Endothelial cell of umbilical vein (primary cell): ENCODE results near the gene ZNF619.
"Not testable (repeated sequence)": the region's sequence is repeated elsewhere in the genome, so short reads cannot be mapped to it uniquely, and the experiment has no call there.

ENCODE experiments used
- MYC ChIP-seq: IDR thresholded peaks from one replicate; pipeline ENCODE4 v1.6.1; 2011; ENCODE audit warnings: mild to moderate bottlenecking, low read depth, low read length
- POLR2A ChIP-seq: IDR thresholded peaks from 2 replicates; pipeline ENCODE4 v1.6.1; 2012; ENCODE audit warnings: low read depth, mild to moderate bottlenecking, control low read depth, low read length
- POLR2AphosphoS5 ChIP-seq: IDR thresholded peaks from 2 replicates; pipeline ENCODE4 v1.6.1; 2012; ENCODE audit warnings: low read depth, mild to moderate bottlenecking, control low read depth, low read length, moderate library complexity; ENCODE audit not compliant: insufficient read depth
- TF ChIP-seq, protein P1 (sequence below), 2 donors: IDR thresholded peaks; 1 replicate in 1 of 2; 2 replicates in 1 of 2; pipeline ENCODE4 v1.5.1; 2011; ENCODE audit warnings: low read length in 2 of 2, mild to moderate bottlenecking in 2 of 2, moderate library complexity in 2 of 2, control low read depth in 1 of 2, inconsistent platforms in 1 of 2, low read depth in 1 of 2; ENCODE audit not compliant: insufficient read depth in 1 of 2; ENCODE audit errors: extremely low read depth in 1 of 2

DNA sequence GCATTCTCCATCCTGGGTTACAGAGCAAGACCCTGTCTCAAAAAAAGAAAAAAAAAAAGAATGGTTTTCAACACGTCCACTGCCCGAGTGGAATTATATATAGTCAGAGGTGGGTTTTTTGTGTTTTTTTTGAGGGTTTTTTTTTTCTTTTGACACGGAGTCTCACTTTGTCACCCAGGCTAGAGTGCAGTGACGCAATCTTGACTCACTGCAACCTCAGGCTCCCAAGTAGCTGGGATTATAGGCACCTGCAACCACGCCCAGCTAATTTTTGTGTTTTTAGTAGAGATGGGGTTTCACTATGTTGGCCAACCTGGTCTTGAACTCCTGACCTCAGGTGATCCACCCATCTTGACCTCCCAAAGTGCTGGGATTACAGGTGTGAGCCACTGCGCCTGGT lies 16.4 kb upstream of the ZNF619 start:
- not testable (repeated sequence) for TF ChIP-seq POLR2AphosphoS5, MYC, POLR2A
- TF ChIP-seq, protein P1, sequence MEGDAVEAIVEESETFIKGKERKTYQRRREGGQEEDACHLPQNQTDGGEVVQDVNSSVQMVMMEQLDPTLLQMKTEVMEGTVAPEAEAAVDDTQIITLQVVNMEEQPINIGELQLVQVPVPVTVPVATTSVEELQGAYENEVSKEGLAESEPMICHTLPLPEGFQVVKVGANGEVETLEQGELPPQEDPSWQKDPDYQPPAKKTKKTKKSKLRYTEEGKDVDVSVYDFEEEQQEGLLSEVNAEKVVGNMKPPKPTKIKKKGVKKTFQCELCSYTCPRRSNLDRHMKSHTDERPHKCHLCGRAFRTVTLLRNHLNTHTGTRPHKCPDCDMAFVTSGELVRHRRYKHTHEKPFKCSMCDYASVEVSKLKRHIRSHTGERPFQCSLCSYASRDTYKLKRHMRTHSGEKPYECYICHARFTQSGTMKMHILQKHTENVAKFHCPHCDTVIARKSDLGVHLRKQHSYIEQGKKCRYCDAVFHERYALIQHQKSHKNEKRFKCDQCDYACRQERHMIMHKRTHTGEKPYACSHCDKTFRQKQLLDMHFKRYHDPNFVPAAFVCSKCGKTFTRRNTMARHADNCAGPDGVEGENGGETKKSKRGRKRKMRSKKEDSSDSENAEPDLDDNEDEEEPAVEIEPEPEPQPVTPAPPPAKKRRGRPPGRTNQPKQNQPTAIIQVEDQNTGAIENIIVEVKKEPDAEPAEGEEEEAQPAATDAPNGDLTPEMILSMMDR (IDR thresholded peaks at IDR 0.05; ENCODE audit: extremely low read depth in 1 of 2, insufficient read depth in 1 of 2, low read depth in 1 of 2, low read length in 2 of 2): not testable (repeated sequence)
